Neural progenitor cell (in vitro differentiated cells): Measurements from ENCODE around the gene TAOK1. TPM values are rescaled to one million over a fixed set of nuclear protein-coding genes. Genes with fewer than 3 reads are reported as not detected.

ENCODE experiments used
- DNase-seq: peaks from one replicate; pipeline ENCODE4 v3.0.0-alpha.2; 2016; ENCODE audit warnings: low spot score
- H2AFZ ChIP-seq: fragments of 200-600 bp; sonication (generic); replicated peaks from 2 replicates; pipeline ENCODE4 v1.6.1; 2016; ENCODE audit warnings: antibody characterized with exemption
- H3F3A ChIP-seq: fragments of 200-600 bp; sonication (generic); 2 replicates; pipeline ENCODE4 v1.6.1; 2016; ENCODE audit warnings: antibody characterized with exemption, low read depth
- H3K27ac ChIP-seq: fragments of 200-600 bp; sonication (generic); 2 replicates; pipeline ENCODE4 v1.5.1; 2016; ENCODE audit warnings: mild to moderate bottlenecking
- H3K27me3 ChIP-seq: fragments of 200-600 bp; sonication (generic); 2 replicates; pipeline ENCODE4 v1.6.1; 2016; ENCODE audit warnings: mild to moderate bottlenecking, moderate library complexity
- H3K36me3 ChIP-seq: fragments of 200-600 bp; sonication (generic); 2 replicates; pipeline ENCODE4 v1.5.1; 2016
- H3K4me1 ChIP-seq: fragments of 200-600 bp; sonication (generic); 2 replicates; pipeline ENCODE4 v1.6.1; 2016; ENCODE audit warnings: mixed run types
- H3K4me2 ChIP-seq: fragments of 200-600 bp; sonication (generic); 2 replicates; pipeline ENCODE4 v1.6.1; 2016
- H3K4me3 ChIP-seq: fragments of 200-600 bp; sonication (generic); 2 replicates; pipeline ENCODE4 v1.5.1; 2016
- H3K79me2 ChIP-seq: fragments of 200-600 bp; sonication (generic); 2 replicates; pipeline ENCODE4 v1.6.1; 2016; ENCODE audit warnings: low read depth
- H3K9ac ChIP-seq: fragments of 200-600 bp; sonication (generic); 2 replicates; pipeline ENCODE4 v1.6.1; 2016
- H3K9me3 ChIP-seq: fragments of 200-600 bp; sonication (generic); 2 replicates; pipeline ENCODE4 v1.5.1; 2016; ENCODE audit warnings: low read depth
- H4K20me1 ChIP-seq: fragments of 200-600 bp; sonication (generic); 2 replicates; pipeline ENCODE4 v1.6.1; 2016; ENCODE audit warnings: low read depth
- H3K27ac Mint-ChIP-seq: 3 replicates; pipeline ENCODE4 v1.8.0; 2021; ENCODE audit warnings: mixed read lengths
- H3K27me3 Mint-ChIP-seq: 2 replicates; pipeline ENCODE4 v1.8.0; 2022; ENCODE audit warnings: low read depth, mild to moderate bottlenecking, inconsistent platforms, moderate library complexity, mixed read lengths; ENCODE audit not compliant: insufficient read depth
- H3K36me3 Mint-ChIP-seq: 3 replicates; pipeline ENCODE4 v1.8.0; 2021; ENCODE audit warnings: mixed read lengths
- H3K4me1 Mint-ChIP-seq: 3 replicates; pipeline ENCODE4 v1.8.0; 2021; ENCODE audit warnings: mixed read lengths
- H3K4me3 Mint-ChIP-seq: 3 replicates; pipeline ENCODE4 v1.8.0; 2021; ENCODE audit warnings: mild to moderate bottlenecking, moderate library complexity, mixed read lengths
- H3K9me3 Mint-ChIP-seq: 3 replicates; pipeline ENCODE4 v1.8.0; 2020; ENCODE audit warnings: mixed read lengths
- CTCF ChIP-seq: fragments of 200-600 bp; sonication (generic); IDR thresholded peaks from 2 replicates; pipeline ENCODE4 v1.5.1; 2017; ENCODE audit warnings: antibody characterized with exemption, mild to moderate bottlenecking
- EZH2 ChIP-seq: fragments of 200-600 bp; sonication (generic); IDR thresholded peaks from 2 replicates; pipeline ENCODE4 v1.6.1; 2017; ENCODE audit warnings: antibody characterized with exemption, mild to moderate bottlenecking, moderate library complexity
- EZH2phosphoT487 ChIP-seq: fragments of 200-600 bp; sonication (generic); IDR thresholded peaks from 2 replicates; pipeline ENCODE4 v1.6.1; 2017; ENCODE audit warnings: antibody characterized with exemption
- total RNA-seq: library from RNA; depleted of rRNA; stranded (reverse); fragments of >200 nt; gene quantifications from 2 replicates; pipeline ENCODE4 v1.2.3, GENCODE V29; 2015; ENCODE audit warnings: low replicate concordance

Gene TAOK1
- total RNA-seq, 1 donor from 2014 or later, result 125 TPM

GRCh38 chr17:29569245-29569950 lies 179.2 kb downstream of the TAOK1 start:
- Histone ChIP-seq H3K9me3 (no peaks in the 10 kb centered on the region), H4K20me1 (peaks cover 51% of the 10 kb centered on the region), H3K27ac (no peak overlapping the region), H3F3A (peaks cover 41% of the 10 kb centered on the region), H3K27me3 (peaks cover 36% of the 10 kb centered on the region), H3K9ac (no peak overlapping the region), H3K4me3 (peak overlapping the region; percentile 71), H3K4me1 (peaks cover 24% of the 10 kb centered on the region), H3K4me2 (peak overlapping the region; percentile 96), H3K79me2 (peaks cover 7% of the 10 kb centered on the region), H3K36me3 (no peaks in the 10 kb centered on the region), H2AFZ (no peak overlapping the region)
- TF ChIP-seq EZH2, result no peak
- no peak for TF ChIP-seq CTCF
- no peak for TF ChIP-seq EZH2phosphoT487
- Mint-ChIP-seq H3K4me1 (peaks cover 31% of the 10 kb centered on the region), H3K9me3 (no peaks in the 10 kb centered on the region), H3K27ac (no peak overlapping the region), H3K36me3 (peaks cover 4% of the 10 kb centered on the region), H3K27me3 (peaks cover 25% of the 10 kb centered on the region), H3K4me3 (peak overlapping the region; percentile 95)
- DNase-seq, result peak; percentile 15

DNA sequence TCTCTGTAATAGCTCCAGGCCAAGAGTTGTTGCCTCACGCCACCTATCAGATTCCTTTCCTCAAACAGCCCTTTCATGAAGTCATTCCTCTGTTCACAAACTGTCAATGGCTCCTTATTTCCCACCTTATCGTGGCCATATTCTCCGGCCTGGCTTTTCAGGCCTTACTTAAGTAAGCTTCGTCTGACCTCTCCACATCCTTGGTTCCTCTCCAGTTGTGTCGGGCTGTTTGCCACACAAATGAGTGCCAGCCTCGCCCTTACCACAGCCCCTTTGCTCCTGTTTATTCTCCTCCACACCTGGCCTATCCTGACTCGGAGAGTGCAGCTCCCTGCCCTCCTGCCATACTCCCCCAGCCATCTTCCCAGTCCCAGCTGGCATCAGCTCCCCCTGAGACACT lies 180.4 kb downstream of the TAOK1 start:
- Histone ChIP-seq H3K4me1 (peaks cover 22% of the 10 kb centered on the region), H3K9ac (no peak overlapping the region), H3K79me2 (peaks cover 7% of the 10 kb centered on the region), H3K36me3 (no peaks in the 10 kb centered on the region), H3K4me2 (no peak overlapping the region), H3K27me3 (peaks cover 25% of the 10 kb centered on the region), H3K4me3 (no peak overlapping the region), H3K27ac (no peak overlapping the region), H4K20me1 (peaks cover 53% of the 10 kb centered on the region), H3K9me3 (no peaks in the 10 kb centered on the region), H2AFZ (no peak overlapping the region), H3F3A (peaks cover 37% of the 10 kb centered on the region)
- Mint-ChIP-seq H3K27me3 (peaks cover 21% of the 10 kb centered on the region), H3K27ac (no peak overlapping the region), H3K36me3 (peaks cover 6% of the 10 kb centered on the region), H3K4me3 (peak overlapping the region; percentile 78), H3K4me1 (peaks cover 30% of the 10 kb centered on the region), H3K9me3 (no peaks in the 10 kb centered on the region)
- TF ChIP-seq EZH2phosphoT487, result no peak
- no peak for TF ChIP-seq CTCF
- no peak for TF ChIP-seq EZH2
- no peak for DNase-seq

- Mint-ChIP-seq H3K27me3 (peaks cover 13% of the 10 kb centered on the region), H3K27ac (no peak overlapping the region), H3K4me3 (peak overlapping the region; percentile 24), H3K9me3 (no peaks in the 10 kb centered on the region), H3K36me3 (peaks cover 6% of the 10 kb centered on the region), H3K4me1 (peaks cover 26% of the 10 kb centered on the region)
- DNase-seq, result no peak
- H3K27ac ChIP-seq, result no peak overlapping the region
- peaks cover 7% of the 10 kb centered on the region for H3K79me2 ChIP-seq
- no peaks in the 10 kb centered on the region for H3K9me3 ChIP-seq
- no peak overlapping the region for H3K9ac ChIP-seq
- H3F3A ChIP-seq, result peaks cover 27% of the 10 kb centered on the region
- TF ChIP-seq CTCF (no peak), EZH2 (no peak), EZH2phosphoT487 (no peak)
- no peak overlapping the region for H3K4me3 ChIP-seq
- H3K36me3 ChIP-seq, result no peaks in the 10 kb centered on the region
- no peak overlapping the region for H2AFZ ChIP-seq
- peaks cover 55% of the 10 kb centered on the region for H4K20me1 ChIP-seq
- H3K4me1 ChIP-seq, result peaks cover 17% of the 10 kb centered on the region
- H3K27me3 ChIP-seq, result peaks cover 15% of the 10 kb centered on the region
- H3K4me2 ChIP-seq, result no peak overlapping the region
Measured at GRCh38 chr17:29571486-29571882, 181.3 kb downstream of the TAOK1 start.
